Panc1 (cell line): ENCODE measurements around the gene CFAP57. TPM values are rescaled to one million over a fixed set of nuclear protein-coding genes. Genes with fewer than 3 reads are reported as not detected.

ENCODE experiments used
- ATAC-seq: fragments of 200-7000 bp; cut with Tn5 transposase; 2 replicates; pipeline ENCODE4 v1.9.1; 2020; ENCODE audit warnings: mild to moderate bottlenecking, moderate library complexity
- BruUV-seq: library from RNA; stranded (reverse); fragments of 400-500 nt; replicated peaks from 2 replicates; lab custom pipeline; 2021; lab: Mats Ljungman, UMichigan
- CTCF ChIA-PET: fragments of 300-600 bp; sonication (Branson Sonifier 250); formaldehyde crosslinking; loops from one replicate; lab custom pipeline; 2022; ENCODE audit warnings: antibody characterized with exemption; lab: Charles Lee
- POLR2A ChIA-PET: fragments of 300-600 bp; sonication (Branson Sonifier 250); formaldehyde crosslinking; loops from one replicate; lab custom pipeline; 2022; ENCODE audit warnings: antibody characterized with exemption; lab: Charles Lee
- DNase-seq: peaks from one replicate; pipeline ENCODE4 v3.0.0-alpha.2; 2010; ENCODE audit warnings: low read depth, low spot score
- H3K27ac ChIP-seq: 2 replicates; pipeline ENCODE4 v1.5.1; 2011; ENCODE audit warnings: mild to moderate bottlenecking, low read length, inconsistent platforms
- H3K27me3 ChIP-seq: fragments of 200-500 bp; sonication (Bioruptor generic); 2 replicates; pipeline ENCODE4 v1.6.0; 2014; ENCODE audit warnings: low read length, inconsistent platforms; ENCODE audit not compliant: control insufficient read depth, insufficient read depth
- H3K36me3 ChIP-seq: fragments of 200-500 bp; sonication (Bioruptor generic); 2 replicates; pipeline ENCODE4 v1.5.1; 2014; ENCODE audit warnings: inconsistent platforms, mild to moderate bottlenecking, low read length, moderate library complexity; ENCODE audit not compliant: control insufficient read depth, insufficient read depth
- H3K4me1 ChIP-seq: 2 replicates; pipeline ENCODE4 v1.5.1; 2011; ENCODE audit warnings: inconsistent platforms, mild to moderate bottlenecking, low read length, moderate library complexity; ENCODE audit not compliant: control insufficient read depth, insufficient read depth
- H3K4me3 ChIP-seq, 2 experiments: 2 replicates each; pipeline ENCODE4 v1.5.1; 2011 to 2012; ENCODE audit warnings: low read depth in 2 of 2, low read length in 2 of 2, mild to moderate bottlenecking in 2 of 2, inconsistent platforms in 1 of 2, moderate library complexity in 1 of 2
- H3K9me3 ChIP-seq: fragments of 200-500 bp; sonication (Bioruptor generic); 2 replicates; pipeline ENCODE4 v1.5.1; 2014; ENCODE audit warnings: low read depth, mild to moderate bottlenecking, inconsistent platforms, low read length, moderate library complexity; ENCODE audit not compliant: control insufficient read depth, insufficient read depth
- SIN3A ChIP-seq: IDR thresholded peaks from 2 replicates; pipeline ENCODE4 v1.6.1; 2012; ENCODE audit warnings: low read depth, mild to moderate bottlenecking, low read length, moderate library complexity, borderline replicate concordance; ENCODE audit not compliant: insufficient read depth
- in situ Hi-C: cut with HindIII; loops from 2 replicates; pipeline ENCODE4 v1.10.0; 2016; ENCODE audit warnings: low sequenced_read_pairs, low pct_unique_long_range_greater_than_20kb
- intact Hi-C: fragments of 100-400 bp; cut with micrococcal nuclease; formaldehyde crosslinking; loops from one replicate; pipeline ENCODE4 v1.10.0; 2022; ENCODE audit not compliant: unreplicated experiment
- microRNA-seq: library from miRNA; unstranded; fragments of <30 nt; microRNA quantifications from one replicate; pipeline ENCODE4 v1.1.0, GENCODE V29; 2020; ENCODE audit not compliant: unreplicated experiment
- total RNA-seq: library from RNA; stranded (reverse); gene quantifications from one replicate; pipeline ENCODE4 v1.2.1, GENCODE V29; 2021; ENCODE audit not compliant: unreplicated experiment
- TF ChIP-seq, protein P1 (sequence below), 2 experiments: IDR thresholded peaks; 2 replicates each; pipeline ENCODE4 v1.6.1; 2011 to 2012; ENCODE audit warnings: low read depth in 2 of 2, control low read depth in 1 of 2, low read length in 1 of 2, mild to moderate bottlenecking in 1 of 2, moderate library complexity in 1 of 2; ENCODE audit not compliant: insufficient read depth in 1 of 2

Gene CFAP57
- total RNA-seq, 1 experiment from 2014 or later = 0.69 TPM

DNA sequence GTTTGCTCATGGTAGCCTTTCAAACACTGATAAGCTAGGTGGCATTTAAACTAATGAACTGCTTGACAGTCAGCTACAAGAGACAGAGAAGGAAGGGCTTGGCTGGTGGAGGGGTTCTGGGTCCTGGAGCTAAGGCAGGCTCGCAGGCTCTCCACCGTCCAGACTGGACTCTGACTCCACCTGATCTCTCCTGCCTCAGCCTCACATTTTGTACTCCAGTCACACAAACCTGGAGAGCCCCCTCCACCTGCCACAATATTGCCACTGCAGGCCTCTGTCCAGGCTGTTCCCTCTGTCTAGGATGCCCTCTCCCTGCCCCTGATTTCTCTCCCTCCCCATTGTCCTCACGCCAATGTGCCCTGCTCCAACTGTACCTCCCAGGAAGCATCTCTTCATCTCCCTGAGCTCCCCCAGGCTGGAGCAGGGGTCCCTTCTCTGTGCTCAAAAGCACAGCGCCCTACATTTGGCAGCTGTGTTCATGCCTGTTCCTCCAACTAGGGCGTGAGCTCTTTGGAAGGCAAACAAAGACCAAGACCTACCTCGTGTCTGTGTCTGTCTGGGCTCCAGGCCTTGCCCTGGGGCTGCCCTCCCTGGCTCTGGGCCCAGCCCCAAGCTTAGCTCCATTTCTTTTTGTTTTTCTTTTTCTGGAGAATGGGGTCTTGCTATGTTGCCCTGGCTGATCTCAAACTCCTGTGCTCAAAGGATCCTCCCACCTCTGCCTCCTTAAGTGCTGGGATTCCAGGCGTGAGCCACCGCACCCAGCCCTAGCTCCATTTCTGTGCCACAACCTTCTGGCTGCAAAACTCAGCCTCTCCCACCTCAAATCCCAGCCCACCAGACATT, 131.6 kb downstream of the CFAP57 start:
- Histone ChIP-seq H3K9me3 (no peaks in the 10 kb centered on the region), H3K27ac (no peak overlapping the region), H3K4me3 (no peak overlapping the region), H3K4me1 (no peaks in the 10 kb centered on the region), H3K27me3 (no peaks in the 10 kb centered on the region), H3K36me3 (no peaks in the 10 kb centered on the region)
- ChIA-PET CTCF (interaction anchor here (0.9 kb wide), 1 partner anchor 111 kb away, joined by 3 read pairs; no protein-coding TSS in a partner anchor), POLR2A (no interaction called here)
- TF ChIP-seq SIN3A = no peak
- TF ChIP-seq, protein P1, sequence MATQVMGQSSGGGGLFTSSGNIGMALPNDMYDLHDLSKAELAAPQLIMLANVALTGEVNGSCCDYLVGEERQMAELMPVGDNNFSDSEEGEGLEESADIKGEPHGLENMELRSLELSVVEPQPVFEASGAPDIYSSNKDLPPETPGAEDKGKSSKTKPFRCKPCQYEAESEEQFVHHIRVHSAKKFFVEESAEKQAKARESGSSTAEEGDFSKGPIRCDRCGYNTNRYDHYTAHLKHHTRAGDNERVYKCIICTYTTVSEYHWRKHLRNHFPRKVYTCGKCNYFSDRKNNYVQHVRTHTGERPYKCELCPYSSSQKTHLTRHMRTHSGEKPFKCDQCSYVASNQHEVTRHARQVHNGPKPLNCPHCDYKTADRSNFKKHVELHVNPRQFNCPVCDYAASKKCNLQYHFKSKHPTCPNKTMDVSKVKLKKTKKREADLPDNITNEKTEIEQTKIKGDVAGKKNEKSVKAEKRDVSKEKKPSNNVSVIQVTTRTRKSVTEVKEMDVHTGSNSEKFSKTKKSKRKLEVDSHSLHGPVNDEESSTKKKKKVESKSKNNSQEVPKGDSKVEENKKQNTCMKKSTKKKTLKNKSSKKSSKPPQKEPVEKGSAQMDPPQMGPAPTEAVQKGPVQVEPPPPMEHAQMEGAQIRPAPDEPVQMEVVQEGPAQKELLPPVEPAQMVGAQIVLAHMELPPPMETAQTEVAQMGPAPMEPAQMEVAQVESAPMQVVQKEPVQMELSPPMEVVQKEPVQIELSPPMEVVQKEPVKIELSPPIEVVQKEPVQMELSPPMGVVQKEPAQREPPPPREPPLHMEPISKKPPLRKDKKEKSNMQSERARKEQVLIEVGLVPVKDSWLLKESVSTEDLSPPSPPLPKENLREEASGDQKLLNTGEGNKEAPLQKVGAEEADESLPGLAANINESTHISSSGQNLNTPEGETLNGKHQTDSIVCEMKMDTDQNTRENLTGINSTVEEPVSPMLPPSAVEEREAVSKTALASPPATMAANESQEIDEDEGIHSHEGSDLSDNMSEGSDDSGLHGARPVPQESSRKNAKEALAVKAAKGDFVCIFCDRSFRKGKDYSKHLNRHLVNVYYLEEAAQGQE (IDR thresholded peaks at IDR 0.05; ENCODE audit: insufficient read depth in 1 of 2, low read depth in 2 of 2, low read length in 1 of 2) = no peak
- ATAC-seq = no peak
- intact Hi-C loops (no loop called here), in situ Hi-C loops (no loop called here)
- no peak for DNase-seq
- no TSS peak for BruUV-seq

Small RNA genes within 50 kb of the gene (microRNA-seq; reads per million reads assigned to microRNA genes)
- gene MIR6733 = 2.2 reads per million

Other genes starting within 250 kb of the CFAP57 start
- 32.9 TPM for gene SLC2A1, start 213.5 kb upstream of the CFAP57 start, total RNA-seq
- gene EBNA1BP2, start within 50 bp of the CFAP57 start, total RNA-seq = 144 TPM
- not detected for gene TMEM125, start 97.7 kb downstream of the CFAP57 start, total RNA-seq
- gene C1orf210, start 113.3 kb downstream of the CFAP57 start, total RNA-seq = not detected
- gene TIE1, start 128.7 kb downstream of the CFAP57 start, total RNA-seq = 0.28 TPM
- gene MPL, start 165.5 kb downstream of the CFAP57 start, total RNA-seq = not detected
- gene CDC20, start 186.7 kb downstream of the CFAP57 start, total RNA-seq = 215 TPM
- 105 TPM for gene ELOVL1, start 195.7 kb downstream of the CFAP57 start, total RNA-seq
- gene MED8, start 217.5 kb downstream of the CFAP57 start, total RNA-seq = 50.8 TPM
- gene SZT2, start 217.6 kb downstream of the CFAP57 start, total RNA-seq = 40.2 TPM